Body of pancreas (tissue), 4 donors: ENCODE results near the gene SORL1.

ENCODE experiments used
- POLR2A ChIP-seq, 3 donors: fragments of 450-650 bp; IDR thresholded peaks; one replicate each; pipeline ENCODE4 v1.6.1; 2016; ENCODE audit warnings: antibody characterized with exemption in 3 of 3, mild to moderate bottlenecking in 2 of 3
- TF ChIP-seq, protein P1 (sequence below), 7 experiments: fragments of 450-650 bp in 4 of 7; fragments of 200-600 bp in 3 of 7; sonication (generic) in 3 of 7; IDR thresholded peaks; one replicate each; pipeline ENCODE4 v1.5.1; 2016 to 2019; ENCODE audit warnings: antibody characterized with exemption in 7 of 7

DNA sequence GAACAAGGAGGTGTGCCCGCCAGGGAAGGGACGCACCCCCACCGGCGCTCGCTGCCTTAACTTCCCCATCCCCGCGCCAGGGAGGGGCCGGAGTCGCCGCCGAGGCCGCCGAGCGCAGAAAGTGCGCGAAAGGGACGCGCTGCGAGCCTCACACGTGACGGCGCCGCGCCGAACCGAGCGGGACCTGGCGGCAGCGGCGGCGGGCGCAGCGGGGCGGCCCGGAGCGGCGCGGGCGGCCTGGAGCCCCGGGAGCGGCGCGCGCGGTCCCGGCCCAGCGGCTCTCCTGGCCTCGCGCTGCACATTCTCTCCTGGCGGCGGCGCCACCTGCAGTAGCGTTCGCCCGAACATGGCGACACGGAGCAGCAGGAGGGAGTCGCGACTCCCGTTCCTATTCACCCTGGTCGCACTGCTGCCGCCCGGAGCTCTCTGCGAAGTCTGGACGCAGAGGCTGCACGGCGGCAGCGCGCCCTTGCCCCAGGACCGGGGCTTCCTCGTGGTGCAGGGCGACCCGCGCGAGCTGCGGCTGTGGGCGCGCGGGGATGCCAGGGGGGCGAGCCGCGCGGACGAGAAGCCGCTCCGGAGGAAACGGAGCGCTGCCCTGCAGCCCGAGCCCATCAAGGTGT is at the start of gene SORL1:
- TF ChIP-seq POLR2A (IDR thresholded peaks at IDR 0.05) = peak; percentile 20 to 45 (median 44)
- TF ChIP-seq, protein P1, sequence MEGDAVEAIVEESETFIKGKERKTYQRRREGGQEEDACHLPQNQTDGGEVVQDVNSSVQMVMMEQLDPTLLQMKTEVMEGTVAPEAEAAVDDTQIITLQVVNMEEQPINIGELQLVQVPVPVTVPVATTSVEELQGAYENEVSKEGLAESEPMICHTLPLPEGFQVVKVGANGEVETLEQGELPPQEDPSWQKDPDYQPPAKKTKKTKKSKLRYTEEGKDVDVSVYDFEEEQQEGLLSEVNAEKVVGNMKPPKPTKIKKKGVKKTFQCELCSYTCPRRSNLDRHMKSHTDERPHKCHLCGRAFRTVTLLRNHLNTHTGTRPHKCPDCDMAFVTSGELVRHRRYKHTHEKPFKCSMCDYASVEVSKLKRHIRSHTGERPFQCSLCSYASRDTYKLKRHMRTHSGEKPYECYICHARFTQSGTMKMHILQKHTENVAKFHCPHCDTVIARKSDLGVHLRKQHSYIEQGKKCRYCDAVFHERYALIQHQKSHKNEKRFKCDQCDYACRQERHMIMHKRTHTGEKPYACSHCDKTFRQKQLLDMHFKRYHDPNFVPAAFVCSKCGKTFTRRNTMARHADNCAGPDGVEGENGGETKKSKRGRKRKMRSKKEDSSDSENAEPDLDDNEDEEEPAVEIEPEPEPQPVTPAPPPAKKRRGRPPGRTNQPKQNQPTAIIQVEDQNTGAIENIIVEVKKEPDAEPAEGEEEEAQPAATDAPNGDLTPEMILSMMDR (IDR thresholded peaks at IDR 0.05) = peak; percentile 17 to 68 (median 51)
